Measurements from ENCODE around the gene SP3.

The SP3 gene

DNA sequence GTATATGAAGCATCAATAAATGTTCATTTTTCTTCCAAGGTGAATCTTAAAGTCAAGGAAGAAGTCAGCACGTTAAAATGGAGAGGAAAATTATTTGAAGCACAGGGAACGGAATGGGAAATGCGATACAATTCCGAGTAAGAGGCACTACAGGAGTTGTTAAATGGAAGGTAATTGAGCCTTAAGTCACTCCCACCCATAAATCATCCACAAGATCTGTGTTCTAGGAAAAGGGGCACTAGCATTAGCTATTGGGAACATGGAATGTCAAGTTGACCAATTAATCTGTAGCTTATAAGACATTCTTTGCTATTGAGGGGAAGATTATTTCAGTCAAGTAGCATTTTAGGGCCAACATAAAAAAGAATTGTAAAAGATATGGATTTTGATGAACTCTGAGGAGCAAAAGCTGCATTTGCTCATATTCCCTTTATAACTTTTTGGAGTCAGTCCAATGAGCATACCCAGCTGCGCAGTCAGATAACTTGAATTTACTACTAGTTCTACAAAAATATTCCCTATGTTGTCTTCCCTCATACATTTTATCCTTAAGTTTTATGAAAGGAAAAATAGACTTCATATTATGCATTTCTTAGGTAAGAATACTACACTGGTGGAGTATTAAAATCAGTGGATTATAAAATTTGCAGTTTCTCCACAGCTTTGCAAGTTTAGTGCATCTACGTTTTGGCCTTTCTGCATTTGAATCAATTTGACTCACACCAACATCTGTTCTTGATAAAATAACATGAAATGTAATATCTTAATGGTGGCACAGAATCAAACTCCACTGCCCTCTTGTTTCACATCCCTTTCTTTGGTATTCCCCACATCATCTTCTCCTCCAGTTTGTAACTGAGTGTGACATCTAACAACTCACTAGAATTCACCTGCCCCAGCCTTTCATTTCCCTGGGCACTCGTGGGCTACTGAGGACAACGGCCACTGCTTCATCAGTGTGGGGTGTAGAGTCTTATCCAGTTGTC, 95.6 kb downstream of the SP3 start:
- H3K4me3 ChIP-seq (ENCODE audit: low read depth, low read length), result no peak overlapping the region
- no peak overlapping the region for H3K27ac ChIP-seq
- in situ Hi-C loops (cut with HindIII; ENCODE audit: low pct_ligation_motif_present, low sequenced_read_pairs), result no loop called here
- TF ChIP-seq, protein P1, sequence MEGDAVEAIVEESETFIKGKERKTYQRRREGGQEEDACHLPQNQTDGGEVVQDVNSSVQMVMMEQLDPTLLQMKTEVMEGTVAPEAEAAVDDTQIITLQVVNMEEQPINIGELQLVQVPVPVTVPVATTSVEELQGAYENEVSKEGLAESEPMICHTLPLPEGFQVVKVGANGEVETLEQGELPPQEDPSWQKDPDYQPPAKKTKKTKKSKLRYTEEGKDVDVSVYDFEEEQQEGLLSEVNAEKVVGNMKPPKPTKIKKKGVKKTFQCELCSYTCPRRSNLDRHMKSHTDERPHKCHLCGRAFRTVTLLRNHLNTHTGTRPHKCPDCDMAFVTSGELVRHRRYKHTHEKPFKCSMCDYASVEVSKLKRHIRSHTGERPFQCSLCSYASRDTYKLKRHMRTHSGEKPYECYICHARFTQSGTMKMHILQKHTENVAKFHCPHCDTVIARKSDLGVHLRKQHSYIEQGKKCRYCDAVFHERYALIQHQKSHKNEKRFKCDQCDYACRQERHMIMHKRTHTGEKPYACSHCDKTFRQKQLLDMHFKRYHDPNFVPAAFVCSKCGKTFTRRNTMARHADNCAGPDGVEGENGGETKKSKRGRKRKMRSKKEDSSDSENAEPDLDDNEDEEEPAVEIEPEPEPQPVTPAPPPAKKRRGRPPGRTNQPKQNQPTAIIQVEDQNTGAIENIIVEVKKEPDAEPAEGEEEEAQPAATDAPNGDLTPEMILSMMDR (IDR thresholded peaks at IDR 0.05; ENCODE audit: low read depth, low read length, missing control alignments), result no peak
- no peak for DNase-seq
- H3K36me3 ChIP-seq (replicated peaks), result no peaks in the 10 kb centered on the region
- peaks cover 2% of the 10 kb centered on the region for H3K27me3 ChIP-seq (replicated peaks)

DNA sequence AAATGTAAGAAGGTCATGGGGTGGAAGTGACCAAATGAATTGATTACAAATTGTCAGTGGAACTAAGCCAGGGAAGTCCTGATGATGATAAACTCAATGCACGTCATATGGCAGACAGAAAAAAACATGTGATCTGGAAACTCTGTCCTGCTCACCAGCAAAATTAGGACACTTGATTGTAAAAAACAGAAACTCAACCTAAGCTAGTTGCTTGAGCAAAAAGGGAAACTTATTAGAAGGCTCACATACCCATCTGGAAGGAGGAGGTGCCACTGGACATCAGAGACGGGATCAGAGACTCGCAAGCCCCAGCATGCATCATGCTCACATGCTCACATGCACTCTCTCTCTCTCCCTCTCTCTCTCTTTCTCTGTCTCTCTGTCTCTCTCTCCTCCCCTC, 96.8 kb downstream of the SP3 start:
- Histone ChIP-seq H3K27me3 (replicated peaks) (peaks cover 2% of the 10 kb centered on the region), H3K4me3 (ENCODE audit: low read depth, low read length) (no peak overlapping the region), H3K36me3 (replicated peaks) (no peaks in the 10 kb centered on the region), H3K27ac (no peak overlapping the region)
- no peak for DNase-seq
- in situ Hi-C loops (cut with HindIII; ENCODE audit: low pct_ligation_motif_present, low sequenced_read_pairs), result no loop called here
- TF ChIP-seq, protein P1 (IDR thresholded peaks at IDR 0.05; ENCODE audit: low read depth, low read length, missing control alignments), result no peak

DNA sequence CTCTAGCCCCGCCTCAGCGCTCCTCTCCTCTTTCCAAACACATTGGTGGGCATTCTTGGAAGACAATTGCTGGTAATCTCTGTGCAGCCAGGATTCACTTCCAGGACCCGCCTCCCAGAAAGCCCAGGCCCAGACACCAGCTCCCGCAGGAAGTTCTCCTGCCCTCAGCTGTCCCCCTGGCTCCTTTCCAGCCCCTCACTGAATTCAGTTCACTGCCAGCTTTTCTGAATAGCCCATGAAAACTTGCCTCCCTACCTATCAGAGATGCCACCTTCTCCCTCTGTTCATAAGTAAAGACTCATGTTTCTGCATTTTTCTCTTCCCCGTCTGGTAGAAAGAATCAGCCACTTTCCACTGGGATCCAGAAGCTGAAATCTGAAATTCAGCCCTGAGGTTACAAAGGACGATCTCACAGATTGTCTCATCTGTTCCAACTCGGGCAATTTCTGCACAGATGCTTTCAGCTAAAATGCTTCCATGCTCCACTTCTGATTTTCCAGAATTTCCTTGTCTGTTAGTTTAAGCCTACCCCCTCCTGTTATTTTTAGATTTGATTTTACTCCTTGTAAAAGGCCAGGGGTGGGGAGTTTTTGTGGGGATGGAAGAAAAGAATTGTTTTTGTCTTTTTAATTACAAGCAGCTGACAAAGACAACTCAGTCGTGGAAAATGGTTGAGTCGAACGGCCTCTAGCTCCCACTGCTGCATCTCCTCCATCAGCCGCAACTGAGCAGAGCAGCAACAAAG, 98.1 kb downstream of the SP3 start:
- peaks cover 2% of the 10 kb centered on the region for H3K27me3 ChIP-seq (replicated peaks)
- in situ Hi-C loops (cut with HindIII; ENCODE audit: low pct_ligation_motif_present, low sequenced_read_pairs), result no loop called here
- no peak overlapping the region for H3K4me3 ChIP-seq (ENCODE audit: low read depth, low read length)
- H3K27ac ChIP-seq, result no peak overlapping the region
- no peaks in the 10 kb centered on the region for H3K36me3 ChIP-seq (replicated peaks)
- DNase-seq, result no peak
- TF ChIP-seq, protein P1 (IDR thresholded peaks at IDR 0.05; ENCODE audit: low read depth, low read length, missing control alignments), result no peak

DNA sequence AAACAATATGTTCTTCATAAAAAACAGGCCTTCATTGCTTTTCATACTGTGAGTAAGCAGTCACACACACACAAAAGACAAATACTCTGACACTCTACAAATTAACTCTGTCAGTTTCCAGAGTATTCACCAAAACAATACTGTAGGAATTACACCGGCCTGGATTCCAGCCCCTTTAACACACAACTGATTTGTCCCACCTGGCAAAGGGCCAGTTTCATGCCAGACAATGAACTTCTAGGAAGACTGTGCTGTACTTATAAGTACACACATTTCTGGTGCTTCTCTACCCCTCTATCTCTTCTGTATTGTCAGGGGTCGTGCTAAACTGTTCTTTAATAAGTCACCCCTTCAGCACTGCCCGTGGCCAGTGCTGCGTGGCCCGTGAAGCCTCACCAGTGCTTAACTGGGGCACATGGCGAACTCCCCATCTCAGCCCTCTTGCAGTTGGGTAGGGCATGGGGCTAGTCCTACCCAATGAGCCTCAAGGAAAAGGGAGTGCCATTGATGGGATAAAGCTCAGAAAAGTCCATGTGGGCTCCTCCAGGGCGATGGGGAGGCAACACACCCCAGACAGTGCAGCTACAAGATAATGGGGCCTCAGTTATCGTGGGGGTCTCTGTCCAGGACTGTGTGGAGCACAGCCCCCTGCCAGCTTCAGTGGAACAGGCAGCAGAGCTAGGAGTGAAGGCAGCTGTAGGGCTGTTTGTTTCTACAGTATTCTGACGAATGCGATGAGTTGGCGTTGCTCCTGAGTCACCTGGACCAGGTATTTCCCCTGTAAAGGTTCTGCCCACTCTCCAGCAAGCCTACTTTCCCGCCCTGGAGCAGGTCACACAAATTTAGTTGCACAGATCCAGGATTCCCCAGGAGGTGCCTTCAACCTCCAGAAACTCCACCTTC, 99.0 kb downstream of the SP3 start:
- H3K27me3 ChIP-seq (replicated peaks), result peaks cover 2% of the 10 kb centered on the region
- TF ChIP-seq, protein P1 (IDR thresholded peaks at IDR 0.05; ENCODE audit: low read depth, low read length, missing control alignments), result no peak
- in situ Hi-C loops (cut with HindIII; ENCODE audit: low pct_ligation_motif_present, low sequenced_read_pairs), result no loop called here
- no peak for DNase-seq
- no peak overlapping the region for H3K4me3 ChIP-seq (ENCODE audit: low read depth, low read length)
- no peaks in the 10 kb centered on the region for H3K36me3 ChIP-seq (replicated peaks)
- H3K27ac ChIP-seq, result no peak overlapping the region

DNA sequence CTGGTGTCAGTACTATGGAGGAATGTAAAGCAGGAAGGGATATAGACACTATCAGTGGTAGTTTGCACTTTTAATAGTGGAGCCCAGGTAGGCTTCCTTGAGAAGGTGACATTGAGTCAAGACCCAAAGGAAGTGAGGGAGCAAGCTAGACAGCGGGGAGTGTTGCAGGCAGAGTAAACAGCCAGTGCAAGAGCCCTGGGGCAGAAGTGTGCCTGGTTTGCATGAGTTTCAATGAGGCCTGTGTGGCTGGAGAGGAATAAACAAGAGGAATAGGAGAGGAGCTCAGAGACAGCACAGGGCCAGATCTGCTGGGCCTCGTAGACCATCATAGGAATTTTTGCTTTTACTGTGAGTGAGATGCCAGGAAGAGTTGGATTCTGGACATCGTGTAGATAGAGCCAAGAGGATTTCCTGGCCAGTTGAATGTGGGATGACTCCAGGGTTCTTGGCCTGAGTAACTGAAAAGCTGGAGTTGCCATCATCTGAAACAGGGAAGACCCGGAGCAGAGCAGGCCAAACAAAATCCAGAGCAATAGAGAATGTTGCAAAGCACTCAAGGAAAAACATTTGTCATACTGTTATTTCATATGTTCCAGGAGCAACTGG, 102.5 kb downstream of the SP3 start:
- DNase-seq, result no peak
- no peaks in the 10 kb centered on the region for H3K27me3 ChIP-seq (replicated peaks)
- H3K27ac ChIP-seq, result no peak overlapping the region
- H3K4me3 ChIP-seq (ENCODE audit: low read depth, low read length), result no peak overlapping the region
- TF ChIP-seq, protein P1 (IDR thresholded peaks at IDR 0.05; ENCODE audit: low read depth, low read length, missing control alignments), result no peak
- H3K36me3 ChIP-seq (replicated peaks), result no peaks in the 10 kb centered on the region
- in situ Hi-C loops (cut with HindIII; ENCODE audit: low pct_ligation_motif_present, low sequenced_read_pairs), result no loop called here
